ENCODE measurements around the gene ZSCAN1.

Gene ZSCAN1

GRCh38 chr19:58047672-58048071, 13.8 kb downstream of the ZSCAN1 start:
- Histone ChIP-seq H3K27ac (no peak overlapping the region), H3K4me3 (no peak overlapping the region)
- TF ChIP-seq CTCF (IDR thresholded peaks at IDR 0.05): no peak
- no peak for DNase-seq (ENCODE audit: low spot score)

DNA sequence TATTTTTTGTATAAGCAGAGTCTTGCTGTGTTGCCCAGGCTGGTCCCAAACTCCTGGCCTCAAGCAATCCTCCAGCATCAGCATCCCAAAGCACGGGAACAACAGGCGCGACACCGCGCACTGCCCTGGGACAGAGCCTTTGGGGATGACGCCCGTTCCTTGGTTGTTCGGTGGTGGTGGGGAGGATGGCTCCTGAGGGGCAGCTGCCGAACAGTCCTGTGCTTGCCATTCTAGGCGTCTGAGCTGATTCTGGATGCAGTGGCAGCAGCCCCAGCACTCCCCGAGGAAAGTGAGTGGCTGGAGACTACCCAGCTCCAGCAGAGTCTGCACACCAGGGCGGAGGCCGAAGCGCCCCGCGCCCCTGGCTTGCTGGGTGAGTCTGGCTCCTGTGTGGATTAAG, 18.4 kb downstream of the ZSCAN1 start:
- no peak overlapping the region for H3K4me3 ChIP-seq
- TF ChIP-seq CTCF (IDR thresholded peaks at IDR 0.05): no peak
- no peak overlapping the region for H3K27ac ChIP-seq
- DNase-seq (ENCODE audit: low spot score): no peak

- no peak for DNase-seq (ENCODE audit: low spot score)
- no peak for TF ChIP-seq CTCF (IDR thresholded peaks at IDR 0.05)
- no peak overlapping the region for H3K27ac ChIP-seq
These were observed 19.8 kb downstream of the ZSCAN1 start for GRCh38 chr19:58053480-58054156.

GRCh38 chr19:58054901-58055874, 21.4 kb downstream of the ZSCAN1 start:
- DNase-seq (ENCODE audit: low spot score): no peak
- peak overlapping the region; percentile 59 for H3K4me3 ChIP-seq
- TF ChIP-seq CTCF (IDR thresholded peaks at IDR 0.05): no peak
- H3K27ac ChIP-seq: peak overlapping the region; percentile 22 to 53

More at GRCh38 chr19:58053480-58054156, 19.8 kb downstream of the ZSCAN1 start:
- H3K4me3 ChIP-seq: peak overlapping the region; percentile 59

DNA sequence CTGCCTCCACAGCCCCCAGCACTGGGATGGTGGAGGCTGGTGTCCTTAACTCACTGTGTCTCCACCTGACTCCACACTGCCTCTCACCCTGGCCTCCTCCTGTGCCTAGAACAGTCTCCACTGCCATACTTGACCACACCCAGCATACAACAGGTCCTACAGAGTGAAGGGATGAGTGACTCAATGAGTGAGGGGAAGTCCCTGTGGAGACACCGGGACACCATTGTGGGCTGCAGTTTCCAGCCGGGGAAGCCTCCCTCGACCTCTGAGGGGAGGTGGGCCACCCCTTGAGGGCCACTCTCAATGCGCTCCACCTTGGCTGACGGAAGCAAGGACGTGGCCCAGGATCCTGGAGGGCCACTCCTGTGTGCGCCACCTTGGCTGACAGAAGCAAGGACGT, 22.4 kb downstream of the ZSCAN1 start:
- no peak overlapping the region for H3K4me3 ChIP-seq
- H3K27ac ChIP-seq: no peak overlapping the region
- TF ChIP-seq CTCF (IDR thresholded peaks at IDR 0.05): no peak
- DNase-seq (ENCODE audit: low spot score): no peak

DNA sequence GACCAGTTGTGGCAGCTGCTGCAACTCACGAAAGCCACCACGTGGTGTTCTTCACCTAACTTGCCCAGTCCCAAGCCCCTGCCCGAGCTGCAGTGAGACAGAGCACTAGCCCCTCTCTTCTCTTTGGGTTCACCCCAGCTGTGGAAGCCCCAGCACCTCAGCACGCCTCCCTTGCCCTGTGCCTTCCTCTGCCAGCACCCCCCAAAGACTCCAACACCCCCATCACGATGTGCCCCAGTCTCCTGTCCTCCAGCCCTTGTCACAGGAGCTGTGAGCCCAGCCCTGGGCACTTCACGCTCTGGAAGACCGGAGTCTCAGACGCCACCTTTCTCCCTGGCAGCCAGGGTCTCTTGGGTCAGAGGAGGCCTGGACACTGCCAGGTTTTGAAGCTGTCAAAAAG, 23.0 kb downstream of the ZSCAN1 start:
- no peak for DNase-seq (ENCODE audit: low spot score)
- TF ChIP-seq CTCF (IDR thresholded peaks at IDR 0.05): no peak
- Histone ChIP-seq H3K27ac (no peak overlapping the region), H3K4me3 (no peak overlapping the region)

Measured in coronary artery (tissue), 2 donors.